ENCODE results near the gene NOD1. TPM values are rescaled to one million over a fixed set of nuclear protein-coding genes. Genes with fewer than 3 reads are reported as not detected.

NOD1 gene
- total and polyA plus RNA-seq, 2 donors (not counting 1 experiment from before 2014, with no cell fraction given), result 20.6 to 28.8 TPM

DNA sequence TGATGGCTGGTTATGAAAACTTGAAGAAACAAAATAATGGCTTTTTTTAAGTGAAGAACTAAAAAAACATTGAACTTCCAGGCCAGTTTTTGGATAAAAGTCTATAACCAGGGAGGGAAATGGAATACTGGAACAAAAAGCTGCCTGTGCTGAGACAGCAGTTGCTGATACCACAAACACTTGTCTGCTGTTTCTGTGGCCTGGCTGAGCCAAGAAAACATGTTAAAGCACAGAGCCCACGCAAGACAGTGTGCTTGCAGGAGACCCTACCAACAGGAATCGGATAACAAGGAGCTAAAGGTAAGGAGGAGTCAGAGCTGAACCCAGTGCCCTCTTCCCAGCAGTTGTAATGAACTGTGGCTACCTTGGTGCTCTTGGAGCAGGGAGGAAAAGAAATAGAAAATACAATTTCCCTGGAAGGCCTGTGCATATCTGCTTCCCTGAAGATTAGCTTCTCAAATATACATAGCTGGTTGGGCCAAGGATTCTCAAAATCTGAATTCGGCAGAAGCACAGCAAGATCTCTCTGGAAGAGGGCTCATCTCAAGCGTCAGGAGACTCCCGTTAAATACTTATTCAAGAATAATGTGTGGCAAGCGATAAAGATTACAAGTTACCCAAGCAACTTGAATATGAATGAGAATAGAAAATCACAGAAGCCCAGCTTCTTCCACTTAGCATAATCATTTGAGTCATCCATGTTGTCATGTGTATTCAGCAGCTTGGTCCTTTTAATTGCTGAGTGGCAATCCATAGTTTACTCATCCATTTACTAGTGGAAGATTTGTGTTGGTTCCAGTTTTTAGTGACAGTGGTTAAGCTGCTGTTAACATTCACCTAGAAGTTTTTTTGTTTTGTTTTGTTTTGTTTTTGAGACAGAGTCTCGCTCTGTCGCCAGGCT lies 87.6 kb downstream of the NOD1 start:
- no peaks in the 10 kb centered on the region for H3K79me2 ChIP-seq (ENCODE audit: control insufficient read depth, insufficient read depth, low read length)

More for the DNA sequence above, 87.6 kb downstream of the NOD1 start:
- peaks cover 0 to 5% of the 10 kb centered on the region in 2 donors for H3K4me1 ChIP-seq (ENCODE audit: control insufficient read depth in 2 of 2, insufficient read depth in 2 of 2, low read length in 2 of 2)
- CTCF ChIA-PET, result interaction anchor here (2.4 kb wide), 1 partner anchor 115 kb away, joined by 6 read pairs; no protein-coding TSS in a partner anchor
- no peaks in the 10 kb centered on the region for H3K9me3 ChIP-seq (ENCODE audit: control extremely low read depth in 1 of 3, control insufficient read depth in 2 of 3, insufficient read depth in 1 of 3, low read length in 2 of 3)
- H4K20me1 ChIP-seq (ENCODE audit: control insufficient read depth, insufficient read depth, low read length, poor library complexity, severe bottlenecking), result no peaks in the 10 kb centered on the region
- H3K9ac ChIP-seq (ENCODE audit: low read length), result no peak overlapping the region
- H2AFZ ChIP-seq (ENCODE audit: insufficient read depth, low read depth, low read length, poor library complexity, severe bottlenecking), result no peak overlapping the region
- intact Hi-C loops (cut with micrococcal nuclease), result no loop called here
- no peak for DNase-seq
- H3K27me3 ChIP-seq (replicated peaks in 1 of 4; ENCODE audit: control extremely low read depth in 1 of 4, control insufficient read depth in 3 of 4, insufficient read depth in 4 of 4, low read length in 3 of 4), result no peaks in the 10 kb centered on the region
- 100% methylated on average over 2 of the region's 8 CpGs for WGBS (ENCODE audit: insufficient coverage)
- H3K27ac Mint-ChIP-seq, result no peak overlapping the region
- ATAC-seq (ENCODE audit: low read depth), result no peak
- no peak overlapping the region for H3K4me2 ChIP-seq (replicated peaks; ENCODE audit: low read depth, low read length, poor library complexity, severe bottlenecking)
- H3K4me3 ChIP-seq (ENCODE audit: control extremely low read depth in 1 of 5, extremely low read depth in 1 of 5, insufficient read depth in 1 of 5, low read depth in 2 of 5, low read length in 4 of 5), result no peak overlapping the region
- H3K4me3 Mint-ChIP-seq, result no peak overlapping the region
- TF ChIP-seq CTCF (IDR thresholded peaks at IDR 0.05) (no peak), EZH2 (IDR thresholded peaks at IDR 0.05; ENCODE audit: borderline replicate concordance, insufficient read depth, low read depth, low read length, poor library complexity, severe bottlenecking) (no peak)
- H3K9me3 Mint-ChIP-seq (ENCODE audit: insufficient read depth), result no peaks in the 10 kb centered on the region
- no peaks in the 10 kb centered on the region for H3K27me3 Mint-ChIP-seq
- peaks cover 6% of the 10 kb centered on the region for H3K4me1 Mint-ChIP-seq
- no peaks in the 10 kb centered on the region for H3K36me3 ChIP-seq (replicated peaks in 1 of 2; ENCODE audit: control extremely low read depth in 1 of 2, control insufficient read depth in 1 of 2, extremely low read depth in 1 of 2, insufficient read depth in 2 of 2, low read length in 1 of 2)
- POLR2A ChIA-PET, result no interaction called here
- H3K27ac ChIP-seq (ENCODE audit: low read length in 2 of 2), result no peak overlapping the region
